LNCAP (cell line): ENCODE measurements around the gene BICRAL.

ENCODE experiments used
- TF ChIP-seq, protein P1 (sequence below): fragments of 450-650 bp; IDR thresholded peaks from 2 replicates; pipeline ENCODE4 v1.5.1; 2017; ENCODE audit warnings: mild to moderate bottlenecking

Gene BICRAL

DNA sequence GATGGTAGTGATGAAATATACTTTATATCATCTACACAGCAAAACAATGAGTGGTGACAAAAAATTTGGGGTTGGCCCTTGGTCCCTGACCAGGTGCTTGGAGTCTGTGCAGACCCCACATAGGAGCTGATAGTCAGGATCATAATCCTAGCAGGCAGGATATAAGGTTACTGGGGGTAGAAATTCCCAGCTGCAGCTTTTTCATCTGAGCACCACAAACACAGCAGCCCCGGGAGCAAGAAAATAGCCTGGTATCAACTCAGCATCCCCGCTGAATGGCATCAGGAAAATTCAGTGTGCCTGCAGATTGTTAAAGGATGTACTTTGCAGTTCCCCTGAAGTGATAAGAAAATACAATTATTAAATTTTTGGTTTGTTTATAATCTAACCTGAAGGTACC is 69.7 kb downstream of the BICRAL start:
- TF ChIP-seq, protein P1, sequence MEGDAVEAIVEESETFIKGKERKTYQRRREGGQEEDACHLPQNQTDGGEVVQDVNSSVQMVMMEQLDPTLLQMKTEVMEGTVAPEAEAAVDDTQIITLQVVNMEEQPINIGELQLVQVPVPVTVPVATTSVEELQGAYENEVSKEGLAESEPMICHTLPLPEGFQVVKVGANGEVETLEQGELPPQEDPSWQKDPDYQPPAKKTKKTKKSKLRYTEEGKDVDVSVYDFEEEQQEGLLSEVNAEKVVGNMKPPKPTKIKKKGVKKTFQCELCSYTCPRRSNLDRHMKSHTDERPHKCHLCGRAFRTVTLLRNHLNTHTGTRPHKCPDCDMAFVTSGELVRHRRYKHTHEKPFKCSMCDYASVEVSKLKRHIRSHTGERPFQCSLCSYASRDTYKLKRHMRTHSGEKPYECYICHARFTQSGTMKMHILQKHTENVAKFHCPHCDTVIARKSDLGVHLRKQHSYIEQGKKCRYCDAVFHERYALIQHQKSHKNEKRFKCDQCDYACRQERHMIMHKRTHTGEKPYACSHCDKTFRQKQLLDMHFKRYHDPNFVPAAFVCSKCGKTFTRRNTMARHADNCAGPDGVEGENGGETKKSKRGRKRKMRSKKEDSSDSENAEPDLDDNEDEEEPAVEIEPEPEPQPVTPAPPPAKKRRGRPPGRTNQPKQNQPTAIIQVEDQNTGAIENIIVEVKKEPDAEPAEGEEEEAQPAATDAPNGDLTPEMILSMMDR, result no peak

DNA sequence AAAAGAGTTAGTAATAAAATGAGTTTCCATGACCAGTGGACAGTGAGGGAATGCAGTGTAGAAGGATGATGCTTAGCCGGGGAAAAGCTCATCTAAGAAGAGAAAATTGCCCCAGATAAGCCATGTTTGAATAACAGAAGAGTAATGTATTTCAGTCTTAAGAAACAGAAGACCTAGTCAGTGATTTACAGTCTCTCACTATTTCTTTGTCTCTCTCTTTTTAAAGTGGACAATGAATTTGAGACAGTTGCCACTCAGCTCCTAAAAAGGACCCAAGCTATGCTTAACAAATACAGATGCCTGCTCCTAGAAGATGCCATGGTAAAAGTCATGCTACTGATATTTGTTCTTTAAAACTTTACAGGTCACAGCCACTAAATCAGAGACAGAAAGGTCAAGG is 78.2 kb downstream of the BICRAL start:
- TF ChIP-seq, protein P1, result no peak

DNA sequence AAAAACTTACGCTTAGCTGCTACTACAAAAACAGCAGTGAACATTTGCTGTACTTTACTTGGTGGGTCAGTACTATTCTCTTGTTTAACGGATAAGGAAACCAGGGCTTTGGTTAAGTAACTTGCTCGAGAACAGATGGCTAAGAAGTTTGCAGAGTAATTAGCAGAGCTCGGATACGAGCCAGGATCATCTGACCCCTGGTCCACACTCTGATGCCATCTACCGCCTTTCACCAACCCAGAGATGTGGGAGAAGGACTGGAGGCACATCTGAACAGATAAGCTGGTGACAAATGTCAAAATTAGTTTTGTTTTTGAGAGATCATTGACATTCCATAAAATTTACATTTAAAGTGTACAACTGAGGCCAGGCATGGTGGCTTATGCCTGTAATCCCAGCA is 78.6 kb downstream of the BICRAL start:
- TF ChIP-seq, protein P1, result no peak

DNA sequence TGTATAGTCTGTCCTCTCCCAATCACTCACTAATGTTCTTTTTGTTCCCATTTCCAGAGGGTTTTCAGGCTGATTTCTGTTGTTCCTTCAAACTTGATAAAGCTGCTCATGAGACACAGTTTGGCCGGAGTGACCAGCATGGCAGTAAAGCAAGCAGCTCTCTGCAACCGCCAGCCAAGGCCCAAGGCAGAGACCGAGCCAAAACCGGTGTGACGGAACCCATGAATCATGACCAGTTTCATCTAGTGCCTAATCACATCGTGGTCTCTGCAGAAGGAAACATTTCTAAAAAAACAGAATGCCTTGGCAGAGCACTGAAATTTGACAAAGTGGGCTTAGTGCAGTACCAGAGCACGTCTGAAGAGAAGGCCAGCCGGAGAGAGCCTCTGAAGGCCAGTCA is 82.8 kb downstream of the BICRAL start:
- TF ChIP-seq, protein P1, result no peak

DNA sequence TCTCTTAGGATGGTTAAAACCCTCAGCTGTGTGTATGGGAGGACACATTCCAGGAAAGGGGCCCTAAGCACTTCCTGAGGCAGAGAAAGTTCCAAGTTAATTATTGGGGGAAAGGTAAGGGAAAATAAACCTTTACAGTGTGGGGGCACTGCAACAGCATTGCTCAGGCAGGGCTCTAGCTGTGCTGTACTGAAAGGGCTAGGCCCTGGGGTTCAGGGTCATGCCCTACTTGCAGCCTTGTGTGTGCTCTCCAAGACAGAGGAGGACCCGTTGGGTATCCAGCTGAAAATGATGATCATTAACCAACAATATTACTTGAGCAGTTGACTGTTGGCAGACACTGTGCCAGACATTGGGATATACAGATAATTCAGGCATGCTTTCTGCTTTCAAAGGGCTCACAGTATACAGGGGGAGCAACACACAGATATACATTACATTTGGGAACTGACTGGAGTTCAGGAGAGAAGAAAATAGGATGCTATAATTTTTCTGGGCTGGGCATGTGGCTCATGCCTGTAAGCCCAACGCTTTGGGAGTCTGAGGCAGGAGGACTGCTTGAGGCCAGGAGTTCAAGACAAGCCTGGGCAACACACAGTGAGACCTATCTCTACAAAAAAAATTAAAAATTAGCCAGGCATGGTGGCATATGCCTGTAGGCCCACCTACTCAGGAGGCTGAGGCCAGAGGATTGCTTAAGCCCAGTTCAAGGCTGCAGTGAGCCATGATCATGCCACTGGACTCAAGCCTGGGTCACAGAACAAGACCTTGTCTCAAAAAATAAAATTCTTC is 88.5 kb downstream of the BICRAL start:
- TF ChIP-seq, protein P1, result no peak

DNA sequence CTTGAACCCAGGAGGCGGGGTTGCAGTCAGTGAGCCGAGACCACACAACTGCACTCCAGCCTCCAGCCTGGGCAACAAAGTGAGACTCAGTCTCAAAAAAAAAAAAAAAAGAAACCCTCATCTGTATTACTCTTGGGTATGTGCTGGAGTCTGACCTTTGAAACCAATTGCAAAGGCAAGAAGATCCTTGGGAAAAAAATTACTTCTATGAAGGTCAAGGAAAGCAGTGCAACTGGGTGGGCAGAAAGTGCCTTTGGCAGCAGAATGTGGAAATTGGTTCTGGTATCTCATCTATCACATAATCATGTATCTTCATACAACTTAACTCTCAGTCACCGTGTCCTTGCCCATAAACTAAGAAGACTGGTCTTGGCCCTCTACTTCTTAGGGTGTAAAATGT is 89.9 kb downstream of the BICRAL start:
- TF ChIP-seq, protein P1, result no peak

DNA sequence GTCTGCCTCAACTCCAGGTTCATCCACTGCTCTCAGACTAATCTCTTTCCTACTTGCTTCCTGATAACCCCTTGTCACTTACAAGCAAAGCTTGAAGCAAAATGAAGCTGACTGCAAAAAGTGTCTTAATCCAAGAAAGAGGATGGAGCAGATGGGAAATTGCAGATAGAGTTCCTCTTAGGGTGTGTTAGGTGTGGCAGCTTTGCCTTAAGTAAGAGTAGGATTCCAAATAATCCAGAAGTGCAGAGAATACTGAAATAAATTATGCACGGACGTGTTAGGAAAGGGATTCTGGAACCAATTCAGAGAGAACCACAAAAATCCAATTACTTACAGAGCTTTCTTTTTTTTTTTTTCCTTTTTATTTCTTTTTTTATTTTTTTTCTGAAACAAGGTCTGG is 91.5 kb downstream of the BICRAL start:
- TF ChIP-seq, protein P1, result no peak

DNA sequence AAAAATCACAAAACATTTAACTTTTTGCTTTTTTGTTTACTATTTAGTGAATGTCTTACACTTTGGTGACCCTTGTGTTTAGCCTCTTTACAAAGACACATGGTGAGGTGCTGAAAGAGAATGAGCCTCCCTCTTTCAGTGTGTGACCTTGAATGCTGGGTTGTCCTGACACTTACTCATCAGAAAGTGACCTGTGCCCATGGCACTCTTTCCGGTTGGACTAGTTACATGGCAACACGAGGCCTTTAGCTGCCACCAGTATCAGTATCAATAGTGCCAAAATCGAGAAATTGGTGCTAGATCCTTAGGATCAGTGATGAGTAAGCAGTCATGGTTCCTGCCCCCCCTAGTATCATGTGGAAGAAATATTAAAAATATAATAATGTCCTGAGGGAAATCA is 95.8 kb downstream of the BICRAL start:
- TF ChIP-seq, protein P1, result no peak
